NCI-H345 treated with DMSO at 0.1 percent for 48 hours (cell line): Measurements from ENCODE around the gene SP6.

ENCODE experiments used
- DNase-seq: peaks from one replicate; lab custom pipeline; 2025; ENCODE audit not compliant: unreplicated experiment; lab: John Stamatoyannopoulos, UW

The SP6 gene

GRCh38 chr17:47879776-47880454, 29.0 kb upstream of the SP6 start:
- no peak for DNase-seq

GRCh38 chr17:47879028-47879585, 28.1 kb upstream of the SP6 start:
- DNase-seq = no peak

GRCh38 chr17:47878203-47879027, 27.5 kb upstream of the SP6 start:
- no peak for DNase-seq

GRCh38 chr17:47877368-47878034, 26.5 kb upstream of the SP6 start:
- no peak for DNase-seq

- DNase-seq = no peak
Measured at GRCh38 chr17:47875011-47875985, 24.3 kb upstream of the SP6 start.

GRCh38 chr17:47873200-47874090, 22.5 kb upstream of the SP6 start:
- DNase-seq = no peak

GRCh38 chr17:47872651-47873161, 21.7 kb upstream of the SP6 start:
- no peak for DNase-seq

- no peak for DNase-seq
Measured at GRCh38 chr17:47872019-47872650, 21.2 kb upstream of the SP6 start.

GRCh38 chr17:47871048-47871447, 20.1 kb upstream of the SP6 start:
- no peak for DNase-seq

- DNase-seq = no peak
Measured at GRCh38 chr17:47870056-47870455, 19.1 kb upstream of the SP6 start.

GRCh38 chr17:47869114-47869513, 18.2 kb upstream of the SP6 start:
- DNase-seq = no peak

GRCh38 chr17:47867813-47868533, 17.0 kb upstream of the SP6 start:
- DNase-seq = no peak

- no peak for DNase-seq
Measured at GRCh38 chr17:47866941-47867340, 16.0 kb upstream of the SP6 start.

GRCh38 chr17:47864791-47865216, 13.8 kb upstream of the SP6 start:
- no peak for DNase-seq

- DNase-seq = no peak
Measured at GRCh38 chr17:47862621-47863440, 11.9 kb upstream of the SP6 start.

GRCh38 chr17:47860386-47860785, 9.4 kb upstream of the SP6 start:
- DNase-seq = no peak
